GM12865 (cell line): ENCODE measurements around the gene KCNJ15.

Experiments used
- DNase-seq: peaks from one replicate; pipeline ENCODE4 v3.0.0; 2010; ENCODE audit warnings: low read depth
- H3K4me3 ChIP-seq: 2 replicates; pipeline ENCODE4 v1.5.1; 2011; ENCODE audit warnings: mild to moderate bottlenecking, low read depth, low read length, control low read depth
- CTCF ChIP-seq: IDR thresholded peaks from 2 replicates; pipeline ENCODE4 v1.5.1; 2011; ENCODE audit warnings: low read length, control low read depth, low read depth, inconsistent platforms; ENCODE audit not compliant: insufficient read depth; ENCODE audit errors: missing control alignments

Gene KCNJ15

GRCh38 chr21:38333301-38334272 lies 76.8 kb downstream of the KCNJ15 start:
- DNase-seq: peak; percentile 20
- TF ChIP-seq CTCF: peak; percentile 23
- H3K4me3 ChIP-seq: no peak overlapping the region

GRCh38 chr21:38334866-38335265 lies 78.1 kb downstream of the KCNJ15 start:
- no peak for TF ChIP-seq CTCF
- no peak overlapping the region for H3K4me3 ChIP-seq
- no peak for DNase-seq

- TF ChIP-seq CTCF: no peak
- DNase-seq: no peak
- H3K4me3 ChIP-seq: no peak overlapping the region
Measured at GRCh38 chr21:38337793-38338192, 81.0 kb downstream of the KCNJ15 start.

GRCh38 chr21:38340131-38340530 lies 83.3 kb downstream of the KCNJ15 start:
- TF ChIP-seq CTCF: no peak
- DNase-seq: no peak
- H3K4me3 ChIP-seq: no peak overlapping the region

- no peak overlapping the region for H3K4me3 ChIP-seq
- no peak for TF ChIP-seq CTCF
- DNase-seq: no peak
Measured at GRCh38 chr21:38341546-38342012, 84.8 kb downstream of the KCNJ15 start.

GRCh38 chr21:38342739-38343138 lies 85.9 kb downstream of the KCNJ15 start:
- H3K4me3 ChIP-seq: no peak overlapping the region
- no peak for TF ChIP-seq CTCF
- DNase-seq: no peak
